Dedifferentiated amniotic fluid mesenchymal stem cell (primary cell): ENCODE results near the gene LRWD1.

Experiments used
- DNase-seq: peaks from one replicate; pipeline ENCODE4 v3.0.0-alpha.2; 2016; ENCODE audit errors: extremely low spot score

Gene LRWD1

GRCh38 chr7:102464577-102465280 lies at the start of gene LRWD1, which contains the start of gene ALKBH4:
TSS of gene LRWD1 (plus strand) at chr7:102464984. CDS start at chr7:102465081, 97 bp downstream.
TSS of gene ALKBH4 (minus strand) at chr7:102464863. CDS start at chr7:102464836, 27 bp downstream.
- peak; percentile 87 for DNase-seq

GRCh38 chr7:102415685-102416225 lies 49.0 kb upstream of the LRWD1 start:
- DNase-seq: no peak

- no peak for DNase-seq
These were observed 48.4 kb upstream of the LRWD1 start for GRCh38 chr7:102416406-102416805.

- no peak for DNase-seq
These were observed 47.7 kb upstream of the LRWD1 start for GRCh38 chr7:102417105-102417504.

GRCh38 chr7:102418592-102418991 lies 46.2 kb upstream of the LRWD1 start:
- DNase-seq: no peak

- DNase-seq: no peak
These were observed 43.0 kb upstream of the LRWD1 start for GRCh38 chr7:102421706-102422240.

GRCh38 chr7:102424129-102424551 lies 40.6 kb upstream of the LRWD1 start:
- DNase-seq: no peak

GRCh38 chr7:102424787-102425218 lies 40.0 kb upstream of the LRWD1 start:
- no peak for DNase-seq

GRCh38 chr7:102425639-102426267 lies 39.0 kb upstream of the LRWD1 start:
- no peak for DNase-seq

GRCh38 chr7:102426268-102427018 lies 38.3 kb upstream of the LRWD1 start:
- DNase-seq: no peak

GRCh38 chr7:102427019-102427405 lies 37.8 kb upstream of the LRWD1 start:
- no peak for DNase-seq

GRCh38 chr7:102429141-102429899 lies 35.5 kb upstream of the LRWD1 start:
- no peak for DNase-seq

GRCh38 chr7:102431617-102432298 lies 33.0 kb upstream of the LRWD1 start:
- no peak for DNase-seq

- no peak for DNase-seq
These were observed 32.2 kb upstream of the LRWD1 start for GRCh38 chr7:102432442-102433218.

- peak; percentile 37 for DNase-seq
These were observed 31.4 kb upstream of the LRWD1 start, which contains the start of gene ORAI2 for GRCh38 chr7:102433219-102434038. TSS of gene ORAI2 (plus strand) at chr7:102433575. CDS start at chr7:102438957, 5,382 bp downstream.

GRCh38 chr7:102434039-102434486 lies 30.7 kb upstream of the LRWD1 start:
- DNase-seq: no peak

- no peak for DNase-seq
These were observed 28.7 kb upstream of the LRWD1 start for GRCh38 chr7:102436118-102436517.

GRCh38 chr7:102439963-102440795 lies 24.6 kb upstream of the LRWD1 start:
- peak; percentile 57 for DNase-seq
